ENCODE results near the gene ABO. TPM values are rescaled to one million over a fixed set of nuclear protein-coding genes. Genes with fewer than 3 reads are reported as not detected.
A peak's percentile ranks its signal among the peaks of the same experiment; 100 is the strongest.

The ABO gene
- total RNA-seq, 1 experiment from 2014 or later, result 0.15 TPM

- ChIA-PET POLR2A (no interaction called here), CTCF (interaction anchor here (1.0 to 3.9 kb wide), 4 partner anchors 35 to 87 kb away, joined by 3 to 50 read pairs (median 4); no protein-coding TSS in a partner anchor)
- ATAC-seq, result peak; percentile 60
- Mint-ChIP-seq H3K36me3 (peaks cover 3% of the 10 kb centered on the region), H3K4me1 (no peaks in the 10 kb centered on the region), H3K9me3 (peaks cover 23% of the 10 kb centered on the region), H3K4me3 (peak overlapping the region; percentile 39; the same call in 1 of the 2 replicates), H3K27ac (no peak overlapping the region), H3K27me3 (ENCODE audit: low read depth) (peaks cover 74% of the 10 kb centered on the region)
- TF ChIP-seq CREM (CRISPR knock-in tag; IDR thresholded peaks at IDR 0.05) (no peak), SOX15 (CRISPR knock-in tag; IDR thresholded peaks at IDR 0.05) (no peak), FOXP1 (CRISPR knock-in tag; IDR thresholded peaks at IDR 0.05; ENCODE audit: borderline replicate concordance) (0 out of 2 replicates have a peak, but pooled peaks have one; percentile 52)
- TF ChIP-seq, protein P1, sequence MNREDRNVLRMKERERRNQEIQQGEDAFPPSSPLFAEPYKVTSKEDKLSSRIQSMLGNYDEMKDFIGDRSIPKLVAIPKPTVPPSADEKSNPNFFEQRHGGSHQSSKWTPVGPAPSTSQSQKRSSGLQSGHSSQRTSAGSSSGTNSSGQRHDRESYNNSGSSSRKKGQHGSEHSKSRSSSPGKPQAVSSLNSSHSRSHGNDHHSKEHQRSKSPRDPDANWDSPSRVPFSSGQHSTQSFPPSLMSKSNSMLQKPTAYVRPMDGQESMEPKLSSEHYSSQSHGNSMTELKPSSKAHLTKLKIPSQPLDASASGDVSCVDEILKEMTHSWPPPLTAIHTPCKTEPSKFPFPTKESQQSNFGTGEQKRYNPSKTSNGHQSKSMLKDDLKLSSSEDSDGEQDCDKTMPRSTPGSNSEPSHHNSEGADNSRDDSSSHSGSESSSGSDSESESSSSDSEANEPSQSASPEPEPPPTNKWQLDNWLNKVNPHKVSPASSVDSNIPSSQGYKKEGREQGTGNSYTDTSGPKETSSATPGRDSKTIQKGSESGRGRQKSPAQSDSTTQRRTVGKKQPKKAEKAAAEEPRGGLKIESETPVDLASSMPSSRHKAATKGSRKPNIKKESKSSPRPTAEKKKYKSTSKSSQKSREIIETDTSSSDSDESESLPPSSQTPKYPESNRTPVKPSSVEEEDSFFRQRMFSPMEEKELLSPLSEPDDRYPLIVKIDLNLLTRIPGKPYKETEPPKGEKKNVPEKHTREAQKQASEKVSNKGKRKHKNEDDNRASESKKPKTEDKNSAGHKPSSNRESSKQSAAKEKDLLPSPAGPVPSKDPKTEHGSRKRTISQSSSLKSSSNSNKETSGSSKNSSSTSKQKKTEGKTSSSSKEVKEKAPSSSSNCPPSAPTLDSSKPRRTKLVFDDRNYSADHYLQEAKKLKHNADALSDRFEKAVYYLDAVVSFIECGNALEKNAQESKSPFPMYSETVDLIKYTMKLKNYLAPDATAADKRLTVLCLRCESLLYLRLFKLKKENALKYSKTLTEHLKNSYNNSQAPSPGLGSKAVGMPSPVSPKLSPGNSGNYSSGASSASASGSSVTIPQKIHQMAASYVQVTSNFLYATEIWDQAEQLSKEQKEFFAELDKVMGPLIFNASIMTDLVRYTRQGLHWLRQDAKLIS (CRISPR knock-in tag; IDR thresholded peaks at IDR 0.05; ENCODE audit: borderline replicate concordance), result no peak
- peak; percentile 27 for DNase-seq (ENCODE audit: low spot score)
Observed at GRCh38 chr9:133274236-133275104, 531 bp downstream of the ABO start.

DNA sequence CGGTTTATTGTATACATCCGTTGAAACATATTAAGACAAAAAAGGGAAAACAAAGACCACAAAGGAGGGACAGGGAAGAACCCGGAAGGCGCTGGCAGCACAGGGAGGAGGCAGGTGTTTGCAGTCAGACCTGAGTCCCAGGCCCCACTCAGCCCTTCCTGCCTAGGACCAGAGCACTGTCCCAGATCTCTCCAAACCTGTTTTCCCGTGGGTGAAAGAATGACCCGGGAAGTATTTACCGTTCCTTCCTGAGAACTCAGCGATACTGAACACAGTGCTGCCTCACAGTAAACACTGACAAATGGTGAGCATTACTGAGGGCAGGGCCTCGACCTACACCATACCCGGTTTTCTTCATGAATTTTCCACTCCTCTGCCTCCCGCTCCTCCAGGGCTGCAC lies 1.2 kb downstream of the ABO start:
- TF ChIP-seq, protein P2, sequence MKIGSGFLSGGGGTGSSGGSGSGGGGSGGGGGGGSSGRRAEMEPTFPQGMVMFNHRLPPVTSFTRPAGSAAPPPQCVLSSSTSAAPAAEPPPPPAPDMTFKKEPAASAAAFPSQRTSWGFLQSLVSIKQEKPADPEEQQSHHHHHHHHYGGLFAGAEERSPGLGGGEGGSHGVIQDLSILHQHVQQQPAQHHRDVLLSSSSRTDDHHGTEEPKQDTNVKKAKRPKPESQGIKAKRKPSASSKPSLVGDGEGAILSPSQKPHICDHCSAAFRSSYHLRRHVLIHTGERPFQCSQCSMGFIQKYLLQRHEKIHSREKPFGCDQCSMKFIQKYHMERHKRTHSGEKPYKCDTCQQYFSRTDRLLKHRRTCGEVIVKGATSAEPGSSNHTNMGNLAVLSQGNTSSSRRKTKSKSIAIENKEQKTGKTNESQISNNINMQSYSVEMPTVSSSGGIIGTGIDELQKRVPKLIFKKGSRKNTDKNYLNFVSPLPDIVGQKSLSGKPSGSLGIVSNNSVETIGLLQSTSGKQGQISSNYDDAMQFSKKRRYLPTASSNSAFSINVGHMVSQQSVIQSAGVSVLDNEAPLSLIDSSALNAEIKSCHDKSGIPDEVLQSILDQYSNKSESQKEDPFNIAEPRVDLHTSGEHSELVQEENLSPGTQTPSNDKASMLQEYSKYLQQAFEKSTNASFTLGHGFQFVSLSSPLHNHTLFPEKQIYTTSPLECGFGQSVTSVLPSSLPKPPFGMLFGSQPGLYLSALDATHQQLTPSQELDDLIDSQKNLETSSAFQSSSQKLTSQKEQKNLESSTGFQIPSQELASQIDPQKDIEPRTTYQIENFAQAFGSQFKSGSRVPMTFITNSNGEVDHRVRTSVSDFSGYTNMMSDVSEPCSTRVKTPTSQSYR (CRISPR knock-in tag; IDR thresholded peaks at IDR 0.05), result no peak
- peaks cover 3% of the 10 kb centered on the region for H3K36me3 Mint-ChIP-seq
- H3K4me1 Mint-ChIP-seq, result no peaks in the 10 kb centered on the region
- no peak for ATAC-seq
- ChIA-PET CTCF (interaction anchor here (0.7 to 2.0 kb wide), 2 partner anchors 86 to 390 kb away, joined by 3 to 7 read pairs; no protein-coding TSS in a partner anchor), POLR2A (no interaction called here)
- peak overlapping the region; percentile 12; the same call in 1 of the 2 replicates for H3K4me3 Mint-ChIP-seq
- H3K27ac Mint-ChIP-seq, result no peak overlapping the region
- H3K9me3 Mint-ChIP-seq, result peaks cover 16% of the 10 kb centered on the region
- peaks cover 68% of the 10 kb centered on the region for H3K27me3 Mint-ChIP-seq (ENCODE audit: low read depth)
- no peak for DNase-seq (ENCODE audit: low spot score)

DNA sequence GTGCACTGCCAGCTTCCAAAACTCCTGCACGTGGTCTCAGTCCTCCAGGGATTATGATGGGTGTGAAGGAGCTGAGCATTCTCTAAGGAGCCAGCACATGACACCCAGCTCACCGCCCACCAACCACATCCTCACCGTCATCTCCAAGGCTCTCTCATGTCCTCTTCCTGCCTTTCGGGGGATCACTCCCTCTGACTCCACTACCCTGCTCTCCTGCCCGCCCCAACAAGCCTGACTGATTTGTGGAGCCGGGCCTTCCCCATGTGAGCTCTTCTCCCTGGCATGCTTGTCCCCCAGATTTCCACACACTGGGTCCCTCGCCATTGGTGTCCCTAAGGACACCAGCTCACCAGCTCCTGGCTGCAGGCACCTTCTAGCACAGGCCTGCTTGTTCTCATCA lies 1.9 kb downstream of the ABO start:
- Mint-ChIP-seq H3K27ac (no peak overlapping the region), H3K27me3 (ENCODE audit: low read depth) (peaks cover 61% of the 10 kb centered on the region)
- TF ChIP-seq E2F1 (CRISPR knock-in tag; IDR thresholded peaks at IDR 0.05), result no peak
- TF ChIP-seq MLX (CRISPR knock-in tag; IDR thresholded peaks at IDR 0.05), result no peak
- TF ChIP-seq, protein P3, sequence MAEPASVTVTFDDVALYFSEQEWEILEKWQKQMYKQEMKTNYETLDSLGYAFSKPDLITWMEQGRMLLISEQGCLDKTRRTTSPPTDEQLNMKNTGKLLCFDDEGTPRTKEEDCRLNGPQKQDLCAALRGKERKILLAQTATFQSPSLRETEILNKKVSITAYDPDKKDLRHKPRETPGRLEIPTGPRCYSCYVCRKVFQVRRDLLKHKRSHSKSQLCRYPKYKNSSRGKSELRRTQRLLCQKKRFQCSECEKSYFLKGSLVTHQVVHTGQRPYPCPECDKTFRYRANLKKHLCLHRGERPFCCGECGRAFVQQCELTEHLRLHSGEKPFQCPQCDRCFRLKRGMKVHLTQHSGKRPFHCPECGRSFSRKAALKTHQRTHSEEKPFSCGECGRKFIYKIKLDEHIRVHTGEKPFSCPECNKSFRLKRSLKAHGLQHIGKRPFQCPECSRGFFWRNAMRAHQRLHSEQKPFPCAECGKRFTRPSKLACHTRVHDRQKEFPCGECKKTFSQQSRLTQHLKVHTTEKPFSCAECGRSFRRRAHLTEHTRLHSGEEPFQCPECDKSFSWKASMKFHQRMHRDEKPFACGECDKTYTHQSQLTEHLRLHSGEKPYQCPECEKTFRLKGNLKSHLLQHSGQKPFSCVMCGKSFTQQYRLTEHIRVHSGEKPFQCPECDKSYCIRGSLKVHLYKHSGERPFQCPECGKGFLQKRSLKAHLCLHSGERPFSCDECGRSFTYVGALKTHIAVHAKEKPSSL (CRISPR knock-in tag; conservative IDR thresholded peaks at IDR 0.05), result no peak
- TF ChIP-seq, protein P4, sequence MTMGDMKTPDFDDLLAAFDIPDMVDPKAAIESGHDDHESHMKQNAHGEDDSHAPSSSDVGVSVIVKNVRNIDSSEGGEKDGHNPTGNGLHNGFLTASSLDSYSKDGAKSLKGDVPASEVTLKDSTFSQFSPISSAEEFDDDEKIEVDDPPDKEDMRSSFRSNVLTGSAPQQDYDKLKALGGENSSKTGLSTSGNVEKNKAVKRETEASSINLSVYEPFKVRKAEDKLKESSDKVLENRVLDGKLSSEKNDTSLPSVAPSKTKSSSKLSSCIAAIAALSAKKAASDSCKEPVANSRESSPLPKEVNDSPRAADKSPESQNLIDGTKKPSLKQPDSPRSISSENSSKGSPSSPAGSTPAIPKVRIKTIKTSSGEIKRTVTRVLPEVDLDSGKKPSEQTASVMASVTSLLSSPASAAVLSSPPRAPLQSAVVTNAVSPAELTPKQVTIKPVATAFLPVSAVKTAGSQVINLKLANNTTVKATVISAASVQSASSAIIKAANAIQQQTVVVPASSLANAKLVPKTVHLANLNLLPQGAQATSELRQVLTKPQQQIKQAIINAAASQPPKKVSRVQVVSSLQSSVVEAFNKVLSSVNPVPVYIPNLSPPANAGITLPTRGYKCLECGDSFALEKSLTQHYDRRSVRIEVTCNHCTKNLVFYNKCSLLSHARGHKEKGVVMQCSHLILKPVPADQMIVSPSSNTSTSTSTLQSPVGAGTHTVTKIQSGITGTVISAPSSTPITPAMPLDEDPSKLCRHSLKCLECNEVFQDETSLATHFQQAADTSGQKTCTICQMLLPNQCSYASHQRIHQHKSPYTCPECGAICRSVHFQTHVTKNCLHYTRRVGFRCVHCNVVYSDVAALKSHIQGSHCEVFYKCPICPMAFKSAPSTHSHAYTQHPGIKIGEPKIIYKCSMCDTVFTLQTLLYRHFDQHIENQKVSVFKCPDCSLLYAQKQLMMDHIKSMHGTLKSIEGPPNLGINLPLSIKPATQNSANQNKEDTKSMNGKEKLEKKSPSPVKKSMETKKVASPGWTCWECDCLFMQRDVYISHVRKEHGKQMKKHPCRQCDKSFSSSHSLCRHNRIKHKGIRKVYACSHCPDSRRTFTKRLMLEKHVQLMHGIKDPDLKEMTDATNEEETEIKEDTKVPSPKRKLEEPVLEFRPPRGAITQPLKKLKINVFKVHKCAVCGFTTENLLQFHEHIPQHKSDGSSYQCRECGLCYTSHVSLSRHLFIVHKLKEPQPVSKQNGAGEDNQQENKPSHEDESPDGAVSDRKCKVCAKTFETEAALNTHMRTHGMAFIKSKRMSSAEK (CRISPR knock-in tag; IDR thresholded peaks at IDR 0.05; ENCODE audit: borderline replicate concordance), result no peak
- no peak for TF ChIP-seq ZNF263 (CRISPR knock-in tag; IDR thresholded peaks at IDR 0.05; ENCODE audit: low read depth)

More for the DNA sequence above, 1.9 kb downstream of the ABO start:
- peaks cover 9% of the 10 kb centered on the region for H3K9me3 Mint-ChIP-seq
- DNase-seq (ENCODE audit: low spot score) (no peak), ATAC-seq (no peak)
- CTCF ChIA-PET, result interaction anchor here (0.7 to 2.0 kb wide), 2 partner anchors 85 to 391 kb away, joined by 3 to 7 read pairs; no protein-coding TSS in a partner anchor
- POLR2A ChIA-PET, result no interaction called here
- no peak overlapping the region for H3K4me3 Mint-ChIP-seq
- peaks cover 3% of the 10 kb centered on the region for H3K36me3 Mint-ChIP-seq
- H3K4me1 Mint-ChIP-seq, result no peaks in the 10 kb centered on the region

Data from WTC11 (cell line).